Left lung (tissue), 10 donors: ENCODE results near the gene UBE2U. TPM values are rescaled to one million over a fixed set of nuclear protein-coding genes. Genes with fewer than 3 reads are reported as not detected.

Source experiments
- ATAC-seq: fragments of 200-7000 bp; cut with Tn5 transposase; one replicate; pipeline ENCODE4 v1.9.1; 2020; ENCODE audit warnings: moderate library complexity
- DNase-seq, 4 donors: peaks; one replicate each; pipeline ENCODE4 v3.0.0-alpha.2; 2013 to 2020
- H3K27ac ChIP-seq, 2 donors: fragments of 200-600 bp; sonication (generic) in 1 of 2; one replicate each; pipeline versions ENCODE4 v1.5.0 to v1.8.0; 2020 to 2021
- H3K27me3 ChIP-seq, 2 donors: fragments of 200-600 bp; sonication (generic) in 1 of 2; one replicate each; pipeline versions ENCODE4 v1.5.0 to v1.8.0; 2020 to 2021
- H3K36me3 ChIP-seq, 2 donors: fragments of 200-600 bp; sonication (generic) in 1 of 2; one replicate each; pipeline versions ENCODE4 v1.5.0 to v1.8.0; 2020 to 2021
- H3K4me1 ChIP-seq, 2 donors: fragments of 200-600 bp; one replicate each; pipeline ENCODE4 v1.8.0; 2021
- H3K4me3 ChIP-seq, 2 donors: fragments of 200-600 bp; sonication (generic) in 1 of 2; one replicate each; pipeline versions ENCODE4 v1.5.0 to v1.8.0; 2020 to 2021; ENCODE audit warnings: mild to moderate bottlenecking in 1 of 2
- H3K9me3 ChIP-seq, 2 donors: fragments of 200-600 bp; sonication (generic) in 1 of 2; one replicate each; pipeline versions ENCODE4 v1.5.0 to v1.8.0; 2020 to 2021
- CTCF ChIP-seq, 2 donors: fragments of 200-600 bp; sonication (generic) in 1 of 2; IDR thresholded peaks; one replicate each; pipeline versions ENCODE4 v1.5.0 to v1.8.0; 2021; ENCODE audit warnings: antibody characterized with exemption in 2 of 2
- intact Hi-C, 2 donors: fragments of 100-400 bp; cut with DNase I; formaldehyde crosslinking; loops; one replicate each; pipeline versions ENCODE4 v1.11.2 to v1.14.2; 2022
- polyA plus RNA-seq, 6 donors: library from polyadenylated mRNA; unstranded; fragments of 120-200 nt; gene quantifications; one replicate each; pipeline ENCODE4 v1.2.1, GENCODE V29; 2013; ENCODE audit not compliant: insufficient read length in 6 of 6
- total RNA-seq, 2 donors: library from RNA; stranded (reverse); fragmentation: NEBNext Ultra II Directional; extraction: Animal tissue kit (Norgen Biotek cat#: 25700); gene quantifications; one replicate each; pipeline ENCODE4 v1.2.1, GENCODE V29; 2021
- donor health status: DM: no; HTN: yes; CAD: no.
- donor health status: DM: no; HTN: no; CAD: no.

UBE2U gene
- total and polyA plus RNA-seq, 8 donors: 0.21 to 0.41 (median 0.37) TPM; not detected in 5

GRCh38 chr1:64171797-64172281 is 31.6 kb upstream of the UBE2U start:
- Histone ChIP-seq H3K4me1 (peaks cover 15 to 17% of the 10 kb centered on the region in 2 donors), H3K27me3 (no peaks in the 10 kb centered on the region), H3K36me3 (no peaks in the 10 kb centered on the region), H3K4me3 (no peak overlapping the region), H3K9me3 (no peaks in the 10 kb centered on the region), H3K27ac (peak overlapping the region; percentile 41 to 59)
- no peak for TF ChIP-seq CTCF (IDR thresholded peaks at IDR 0.05)
- peak; percentile 73 for ATAC-seq
- intact Hi-C loops: no loop called here
- DNase-seq: peak in 2 of 4 donors; percentile 58 to 62

GRCh38 chr1:64172458-64172983 is 30.9 kb upstream of the UBE2U start:
- Histone ChIP-seq H3K27me3 (no peaks in the 10 kb centered on the region), H3K4me3 (no peak overlapping the region), H3K4me1 (peaks cover 15 to 17% of the 10 kb centered on the region in 2 donors), H3K27ac (peak overlapping the region; percentile 41 to 59), H3K36me3 (no peaks in the 10 kb centered on the region), H3K9me3 (no peaks in the 10 kb centered on the region)
- TF ChIP-seq CTCF (IDR thresholded peaks at IDR 0.05): no peak
- intact Hi-C loops: no loop called here
- peak; percentile 43 for ATAC-seq
- peak in 2 of 4 donors; percentile 82 to 90 for DNase-seq

GRCh38 chr1:64173336-64173940 is 30.0 kb upstream of the UBE2U start:
- H3K36me3 ChIP-seq: no peaks in the 10 kb centered on the region
- H3K9me3 ChIP-seq: no peaks in the 10 kb centered on the region
- H3K27ac ChIP-seq: peak overlapping the region; percentile 33 to 59
- H3K4me1 ChIP-seq: peaks cover 15 to 17% of the 10 kb centered on the region in 2 donors
- intact Hi-C loops: no loop called here
- no peak overlapping the region for H3K4me3 ChIP-seq
- peak; percentile 27 for ATAC-seq
- no peaks in the 10 kb centered on the region for H3K27me3 ChIP-seq
- no peak for TF ChIP-seq CTCF (IDR thresholded peaks at IDR 0.05)
- DNase-seq: no peak

GRCh38 chr1:64175639-64176038 is 27.8 kb upstream of the UBE2U start:
- H3K27ac ChIP-seq: no peak overlapping the region
- TF ChIP-seq CTCF (IDR thresholded peaks at IDR 0.05): no peak
- DNase-seq: no peak
- H3K36me3 ChIP-seq: no peaks in the 10 kb centered on the region
- H3K4me1 ChIP-seq: peaks cover 15 to 17% of the 10 kb centered on the region in 2 donors
- no peak for ATAC-seq
- no peaks in the 10 kb centered on the region for H3K27me3 ChIP-seq
- intact Hi-C loops: no loop called here
- H3K4me3 ChIP-seq: no peak overlapping the region
- no peaks in the 10 kb centered on the region for H3K9me3 ChIP-seq

- H3K27me3 ChIP-seq: no peaks in the 10 kb centered on the region
- H3K27ac ChIP-seq: no peak overlapping the region
- H3K36me3 ChIP-seq: no peaks in the 10 kb centered on the region
- intact Hi-C loops: no loop called here
- peaks cover 9 to 12% of the 10 kb centered on the region in 2 donors for H3K4me1 ChIP-seq
- no peak overlapping the region for H3K4me3 ChIP-seq
- TF ChIP-seq CTCF (IDR thresholded peaks at IDR 0.05): no peak
- DNase-seq (no peak), ATAC-seq (no peak)
- H3K9me3 ChIP-seq: no peaks in the 10 kb centered on the region
These were observed 26.8 kb upstream of the UBE2U start for GRCh38 chr1:64176659-64177058.
